HG03064 (cell line): ENCODE data around the gene LMX1B.

Experiments
- ATAC-seq: cut with Tn5 transposase; IDR thresholded peaks from one replicate; pipeline ENCODE4 v1.9.1; 2021; ENCODE audit warnings: low read depth; ENCODE audit not compliant: unreplicated experiment

LMX1B gene

DNA sequence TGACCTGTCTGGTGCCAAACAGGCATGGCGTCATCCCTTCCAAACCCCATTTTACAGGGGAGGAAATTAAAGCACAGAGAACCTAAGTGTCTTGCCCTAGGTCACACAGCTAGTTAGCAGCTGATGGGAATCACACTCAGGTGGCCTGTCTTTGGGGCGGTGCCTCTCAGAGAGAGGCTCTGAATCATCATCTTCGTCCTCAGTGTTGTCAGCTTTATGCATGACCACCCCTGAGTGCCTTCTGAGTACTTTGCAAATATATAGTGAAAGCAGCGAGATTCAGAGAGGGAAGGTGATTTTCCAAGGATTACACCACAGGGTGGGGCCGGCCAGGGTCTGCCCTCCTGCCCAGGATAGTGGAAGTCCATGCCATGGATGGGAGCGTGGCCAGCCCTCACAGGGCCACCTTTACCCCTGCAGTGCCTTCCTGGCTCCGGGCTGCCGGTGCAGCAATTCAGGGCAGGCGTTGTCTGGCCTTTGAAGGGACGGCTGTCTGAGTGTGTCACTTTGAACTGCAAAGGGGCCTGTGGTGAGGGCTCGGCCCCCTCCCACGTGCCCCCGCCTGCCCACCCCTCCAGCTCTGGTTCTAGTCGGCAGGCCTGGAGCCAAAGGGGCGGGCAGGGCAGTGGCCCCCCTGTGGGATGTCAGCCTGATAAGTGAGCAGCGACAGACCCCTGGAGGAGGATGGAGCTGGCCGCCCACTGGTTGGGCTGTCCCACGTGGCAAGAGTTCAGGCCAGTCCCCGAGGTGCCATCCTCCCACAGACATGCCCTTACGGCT lies 16.9 kb downstream of the LMX1B start:
- no peak for ATAC-seq

DNA sequence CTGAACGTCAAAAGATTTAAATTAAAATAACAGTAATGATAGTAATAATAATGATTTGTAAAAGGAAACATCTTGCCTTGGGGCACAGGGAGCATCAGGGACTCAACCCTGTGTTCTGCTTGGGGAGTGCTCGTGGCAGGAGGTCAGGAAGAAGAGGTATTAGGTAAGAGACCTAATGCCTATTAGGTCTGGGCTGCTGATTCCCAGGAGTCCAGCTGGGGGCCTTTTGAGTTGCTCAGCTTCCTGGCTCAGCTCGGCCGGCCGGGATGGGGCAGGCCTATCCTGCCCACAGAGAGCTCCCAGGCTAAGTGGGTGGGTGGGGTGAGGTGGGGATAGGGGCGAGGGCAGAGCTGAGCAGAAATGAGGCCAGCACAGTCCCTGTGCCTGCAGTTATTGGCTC lies 17.5 kb downstream of the LMX1B start:
- ATAC-seq, result no peak

DNA sequence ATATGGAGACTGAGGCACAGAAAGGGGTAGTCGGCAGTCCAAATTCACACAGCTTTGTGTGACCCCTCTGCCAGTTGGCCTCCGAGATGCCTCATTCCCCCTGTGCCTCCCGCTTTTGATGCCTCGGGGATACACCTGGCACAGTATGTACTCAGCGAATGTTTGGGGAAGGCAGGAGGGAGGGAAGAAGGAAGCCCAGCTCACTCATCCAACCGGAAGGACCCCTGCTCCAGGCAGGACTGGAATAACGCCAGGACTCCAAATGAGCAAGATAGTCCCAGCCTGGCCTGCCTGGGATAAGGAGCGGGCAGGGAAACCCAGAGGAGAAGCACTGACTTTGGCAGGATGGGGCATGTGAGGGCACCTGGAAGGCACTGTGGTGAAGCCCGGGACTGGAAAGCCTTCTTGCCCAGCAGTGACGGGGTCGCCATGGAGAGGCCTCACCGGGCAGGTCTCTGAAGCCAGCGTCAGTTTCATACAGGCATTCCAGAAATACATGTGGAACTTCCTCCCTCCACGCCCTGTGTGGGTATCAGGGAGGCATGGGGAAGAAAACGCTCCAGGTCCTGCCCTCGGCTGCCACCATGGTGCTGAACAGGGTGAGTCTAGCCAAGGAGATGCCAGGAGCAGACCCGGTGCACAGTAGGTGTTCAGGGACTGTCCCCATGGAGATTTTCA lies 20.3 kb downstream of the LMX1B start:
- ATAC-seq, result no peak

DNA sequence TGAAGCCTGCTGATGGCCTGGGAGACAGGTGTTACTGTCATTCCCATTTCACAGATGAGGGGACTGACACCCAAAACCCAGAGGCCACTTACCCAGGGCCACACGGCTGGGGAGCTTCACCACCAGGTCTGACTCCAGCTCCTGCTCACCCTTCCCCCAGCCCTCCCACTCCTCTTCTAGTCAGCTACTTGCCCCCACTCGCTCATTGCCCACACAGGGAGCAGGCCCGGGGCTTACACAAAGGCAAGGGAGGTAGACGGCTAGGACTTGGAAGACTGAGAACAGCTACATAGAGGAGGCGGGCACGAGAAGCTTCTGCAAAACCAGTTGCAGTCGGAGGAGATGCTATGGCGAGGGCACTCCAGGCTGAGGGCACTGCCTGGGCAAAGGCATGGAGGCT lies 21.3 kb downstream of the LMX1B start:
- no peak for ATAC-seq

DNA sequence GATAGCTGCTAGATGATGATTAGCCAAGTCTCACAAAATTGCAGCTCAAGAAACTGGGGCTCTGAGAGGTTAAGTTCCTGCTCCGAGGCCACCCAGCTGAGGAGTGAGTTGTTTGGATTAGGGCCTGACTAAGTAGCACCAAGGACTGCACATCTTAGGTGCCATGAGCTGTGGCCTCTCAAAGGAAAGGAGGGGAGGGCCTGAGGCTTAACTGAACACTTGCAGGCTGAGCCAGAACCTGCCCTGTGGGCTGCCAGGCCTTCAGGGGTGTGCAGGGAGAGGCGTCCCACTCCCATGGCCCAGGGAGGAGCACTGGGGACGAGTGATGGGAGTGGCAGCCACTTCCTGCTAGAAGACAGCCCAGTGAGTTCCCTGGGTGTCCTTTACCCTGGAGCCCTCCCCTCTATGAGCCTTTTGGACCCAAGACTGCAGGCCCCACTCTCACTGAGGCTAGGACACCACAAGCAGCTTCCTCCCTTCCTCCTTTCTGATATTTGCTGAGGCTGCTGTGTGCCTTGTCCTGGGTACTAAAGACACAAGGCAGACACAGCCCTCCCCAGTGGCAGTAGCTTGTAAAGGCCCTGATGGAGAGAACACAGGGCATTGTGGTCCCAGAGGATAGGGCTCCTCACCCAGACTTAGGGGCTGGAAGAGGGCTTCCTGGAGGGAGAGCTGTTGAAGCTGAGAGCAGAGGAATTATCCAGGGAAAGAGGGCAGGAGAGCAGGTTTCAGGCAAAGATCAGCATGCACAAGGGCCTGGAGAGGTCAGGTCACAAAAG lies 22.1 kb downstream of the LMX1B start:
- no peak for ATAC-seq

DNA sequence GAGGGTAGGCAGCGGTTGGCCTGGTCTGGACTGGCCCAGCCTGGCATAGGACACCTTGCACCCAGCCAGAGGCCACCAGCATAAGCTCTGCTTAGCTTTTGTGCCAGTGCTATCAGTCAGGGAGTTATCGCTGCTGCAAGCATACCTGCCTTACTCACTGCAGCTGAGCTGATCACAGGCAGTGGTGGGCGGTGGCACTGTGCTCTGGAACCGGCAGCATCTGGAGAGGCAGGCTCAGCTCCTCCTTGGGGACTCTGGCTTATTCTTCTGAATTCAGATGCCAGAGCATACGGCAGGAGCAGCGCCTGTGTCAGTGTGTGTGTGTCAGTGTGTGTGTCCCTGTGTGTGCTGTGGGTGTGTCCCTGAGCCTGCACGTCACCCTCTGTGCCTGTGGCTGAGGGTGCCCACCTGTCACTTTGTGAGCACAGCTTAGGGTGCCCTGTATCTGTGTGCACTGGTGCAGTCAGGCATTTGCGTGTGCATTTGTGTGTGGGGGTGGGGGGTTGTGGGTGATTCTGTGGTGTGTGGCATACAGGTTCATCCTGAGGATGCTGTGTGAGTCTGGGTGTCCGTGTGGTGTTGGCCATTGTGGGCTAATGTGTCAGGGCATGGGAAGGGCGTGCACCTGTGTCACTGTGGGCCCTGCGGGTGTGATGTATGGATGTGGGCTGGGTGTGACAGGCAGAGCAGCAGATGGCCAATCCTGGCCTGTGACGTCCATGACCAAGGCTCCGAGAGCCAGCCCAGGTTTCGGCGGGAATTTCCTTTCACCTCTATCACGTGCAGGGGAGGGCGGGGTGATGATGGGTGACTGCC lies 23.5 kb downstream of the LMX1B start:
- ATAC-seq, result no peak

DNA sequence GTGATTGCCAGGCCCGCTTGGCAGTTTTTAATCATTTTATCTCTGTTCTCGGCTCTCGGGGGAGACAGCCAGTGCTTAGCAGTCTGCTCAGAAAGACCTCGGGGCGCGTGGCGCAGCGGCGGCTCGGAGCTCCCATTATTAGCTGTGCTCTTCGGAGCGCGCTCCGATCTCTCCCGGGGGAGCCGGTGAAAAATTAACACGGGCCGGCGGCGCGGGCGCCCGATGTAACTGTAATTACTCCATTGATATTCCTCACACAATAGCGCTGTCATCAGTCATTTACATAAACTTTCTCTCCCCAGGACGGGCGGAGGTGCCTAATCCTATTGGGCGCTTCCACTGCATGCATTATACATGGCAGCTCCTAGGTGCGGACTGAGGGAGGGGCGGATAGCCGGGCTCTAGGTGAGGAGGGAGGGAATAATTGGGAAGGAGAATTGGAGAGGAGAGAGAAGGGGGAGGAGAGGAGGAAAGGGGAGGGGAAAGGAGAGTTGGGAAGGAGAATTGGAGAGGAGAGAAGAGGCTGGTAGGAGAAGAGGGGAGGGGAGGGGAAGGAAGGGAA lies 24.9 kb downstream of the LMX1B start:
- no peak for ATAC-seq

DNA sequence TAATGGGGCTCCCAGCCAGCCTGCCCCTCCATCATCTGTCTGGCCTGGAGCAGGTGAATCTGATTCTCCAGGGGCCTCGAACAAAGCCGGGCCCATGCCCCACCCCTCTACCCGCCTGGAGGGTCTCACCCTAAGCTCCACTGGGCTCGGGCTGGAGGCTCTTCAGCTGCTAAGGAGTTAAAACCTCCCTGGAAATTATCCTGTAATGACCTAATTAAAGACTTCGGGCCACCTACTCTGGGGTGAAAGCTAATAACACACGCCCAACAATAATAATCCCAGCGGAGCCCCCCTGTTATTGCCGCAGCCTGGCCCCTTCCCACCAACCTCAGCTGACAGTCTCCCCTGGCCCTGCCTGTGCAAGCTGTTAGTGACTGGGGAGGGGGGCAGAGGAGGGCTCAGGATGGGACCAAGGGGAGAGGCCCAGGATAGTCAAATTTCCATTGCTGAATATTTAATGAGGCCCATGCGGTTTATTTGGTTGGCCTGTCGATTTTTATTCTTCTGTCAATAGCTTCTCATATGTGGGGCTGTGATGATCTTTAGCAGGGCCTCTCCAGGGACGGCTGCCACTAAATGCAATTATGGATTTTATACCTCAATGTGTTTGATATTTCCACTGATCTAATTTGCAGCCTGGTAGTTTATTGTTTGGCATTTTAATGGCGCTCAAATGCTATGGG lies 25.7 kb downstream of the LMX1B start:
- no peak for ATAC-seq

DNA sequence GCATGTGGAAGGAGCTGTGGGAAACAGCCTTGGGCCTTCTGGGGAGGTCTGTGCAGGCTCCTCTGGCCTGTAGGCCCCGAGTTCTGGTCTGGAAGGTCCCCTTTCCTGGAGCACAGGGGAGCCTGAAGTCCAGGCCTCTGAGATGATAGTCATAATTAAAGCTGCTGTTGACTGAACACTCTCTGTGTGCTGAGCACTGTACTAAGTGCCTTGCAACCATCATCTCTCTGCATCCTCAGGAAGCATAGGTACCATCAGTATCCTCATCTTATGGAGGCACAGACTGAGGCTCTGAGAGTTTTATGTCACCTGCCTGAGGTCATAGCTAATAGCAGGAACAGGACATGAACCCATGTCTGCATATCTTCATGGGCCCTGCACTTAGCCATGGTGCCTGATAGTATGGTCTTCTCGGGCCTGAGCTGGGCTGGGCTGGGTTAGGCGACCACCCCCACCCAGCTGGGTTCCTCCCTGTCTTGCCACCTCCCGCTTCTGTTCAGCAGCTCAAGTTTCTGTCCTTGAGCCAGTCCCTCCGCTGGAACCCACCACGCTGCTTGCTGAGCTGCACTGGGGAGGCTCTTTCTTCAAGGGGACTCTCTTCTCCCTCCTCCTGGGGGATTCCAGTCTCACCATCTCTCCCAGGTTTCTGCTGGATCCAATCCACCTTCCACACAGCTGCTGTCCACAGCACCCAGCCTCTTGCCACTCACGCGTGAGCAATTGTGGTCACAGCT lies 27.6 kb downstream of the LMX1B start:
- no peak for ATAC-seq

DNA sequence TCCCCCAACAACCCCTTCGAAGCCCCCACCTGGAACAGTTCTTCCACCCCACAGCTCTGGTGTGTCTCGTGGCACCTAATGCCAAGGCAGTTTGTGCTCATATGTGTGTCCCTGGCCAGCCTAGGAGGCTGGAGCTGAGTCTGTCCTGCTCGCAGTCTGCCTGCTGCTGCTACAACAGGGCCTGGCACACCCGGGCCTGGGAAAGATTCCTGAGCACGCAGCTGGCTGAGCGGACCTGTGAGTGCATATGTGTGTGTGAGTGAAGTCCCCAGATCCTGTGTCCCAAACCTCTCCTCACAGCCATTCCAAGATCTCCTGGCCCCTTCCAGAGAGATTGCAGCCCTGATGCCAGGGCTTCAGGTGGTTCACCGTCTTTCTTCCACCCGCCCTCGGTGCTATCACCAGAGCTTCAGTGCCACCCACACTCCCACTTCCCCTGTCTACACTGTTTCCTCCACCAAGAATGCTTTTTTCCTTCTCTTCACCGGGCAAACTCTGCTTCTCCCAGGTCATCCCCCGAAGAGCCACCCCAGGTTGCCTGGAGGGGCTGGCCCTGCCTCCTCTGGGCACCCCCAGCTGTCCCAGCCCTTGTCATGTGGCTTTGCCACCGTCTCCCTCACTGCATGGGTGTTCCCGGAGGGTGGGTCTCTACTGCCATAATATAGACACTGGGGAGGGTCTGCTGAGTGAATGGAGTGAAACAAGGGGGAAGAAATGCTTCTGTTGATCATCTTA lies 28.4 kb downstream of the LMX1B start:
- ATAC-seq, result no peak

DNA sequence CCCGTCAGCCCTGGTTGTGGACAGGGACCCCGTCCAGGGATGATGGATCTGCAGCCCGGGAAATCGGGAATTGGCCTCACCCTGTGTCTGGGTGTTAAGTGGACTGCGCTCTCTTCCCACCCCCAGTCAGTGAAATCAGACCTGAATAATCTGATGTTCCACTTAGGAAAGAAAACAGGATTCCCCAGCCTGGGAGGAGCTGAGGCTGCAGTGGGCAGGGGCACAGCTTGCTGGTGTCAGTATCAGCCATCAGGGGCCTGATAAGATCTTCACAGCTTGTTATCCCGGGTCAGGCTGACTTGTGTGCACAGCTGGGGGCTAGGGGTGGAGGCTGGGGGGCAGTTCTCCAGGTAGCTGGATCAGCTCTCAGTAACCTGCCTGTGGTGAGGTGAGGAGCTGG lies 29.1 kb downstream of the LMX1B start:
- ATAC-seq, result no peak

DNA sequence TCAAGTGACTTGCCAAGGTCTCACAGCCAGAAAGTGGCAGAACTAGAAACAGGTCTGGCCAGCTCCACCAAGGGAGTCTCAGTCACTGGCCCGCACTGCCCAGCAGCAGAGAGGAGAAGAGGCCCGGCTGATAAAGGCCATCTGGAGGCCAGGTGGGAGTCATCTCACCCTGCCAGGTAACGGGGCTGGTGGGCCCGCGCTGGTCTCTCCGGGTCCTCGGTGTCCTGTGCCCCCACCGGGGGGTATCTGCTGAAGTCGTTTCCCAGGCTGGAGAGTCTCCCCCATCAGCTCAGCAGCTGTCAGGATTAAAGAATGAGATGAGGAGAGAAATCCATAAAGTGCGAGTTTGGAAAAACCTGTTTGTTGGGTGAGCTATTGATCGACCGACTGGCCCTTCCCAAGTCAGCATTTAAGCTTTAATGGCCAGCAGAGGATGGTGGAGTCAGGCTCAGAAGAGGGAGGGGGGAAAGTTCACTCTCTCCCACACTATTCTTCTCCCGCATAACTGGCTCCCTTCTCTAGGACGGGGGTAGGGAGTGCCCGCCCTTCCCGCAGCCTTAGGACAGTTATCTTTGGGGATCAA lies 30.3 kb downstream of the LMX1B start:
- ATAC-seq, result no peak

DNA sequence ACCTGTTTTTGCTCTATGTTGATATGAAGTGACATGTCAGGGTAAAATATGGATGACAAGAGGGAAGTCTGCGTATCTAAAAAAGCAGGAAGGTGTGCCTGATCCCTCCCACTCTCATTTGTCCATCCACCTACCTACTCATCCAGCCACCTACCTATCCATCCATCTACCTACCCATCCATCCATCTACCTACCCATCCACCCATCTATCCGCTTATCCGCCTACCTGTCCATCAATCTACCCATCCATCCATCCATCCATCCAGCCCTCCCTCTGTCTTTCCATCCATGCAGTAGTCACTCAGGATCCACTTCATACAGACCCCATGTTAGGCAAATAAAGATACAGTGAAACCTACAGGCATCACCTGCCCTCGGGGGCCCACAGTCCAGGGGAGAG lies 32.4 kb downstream of the LMX1B start:
- no peak for ATAC-seq

DNA sequence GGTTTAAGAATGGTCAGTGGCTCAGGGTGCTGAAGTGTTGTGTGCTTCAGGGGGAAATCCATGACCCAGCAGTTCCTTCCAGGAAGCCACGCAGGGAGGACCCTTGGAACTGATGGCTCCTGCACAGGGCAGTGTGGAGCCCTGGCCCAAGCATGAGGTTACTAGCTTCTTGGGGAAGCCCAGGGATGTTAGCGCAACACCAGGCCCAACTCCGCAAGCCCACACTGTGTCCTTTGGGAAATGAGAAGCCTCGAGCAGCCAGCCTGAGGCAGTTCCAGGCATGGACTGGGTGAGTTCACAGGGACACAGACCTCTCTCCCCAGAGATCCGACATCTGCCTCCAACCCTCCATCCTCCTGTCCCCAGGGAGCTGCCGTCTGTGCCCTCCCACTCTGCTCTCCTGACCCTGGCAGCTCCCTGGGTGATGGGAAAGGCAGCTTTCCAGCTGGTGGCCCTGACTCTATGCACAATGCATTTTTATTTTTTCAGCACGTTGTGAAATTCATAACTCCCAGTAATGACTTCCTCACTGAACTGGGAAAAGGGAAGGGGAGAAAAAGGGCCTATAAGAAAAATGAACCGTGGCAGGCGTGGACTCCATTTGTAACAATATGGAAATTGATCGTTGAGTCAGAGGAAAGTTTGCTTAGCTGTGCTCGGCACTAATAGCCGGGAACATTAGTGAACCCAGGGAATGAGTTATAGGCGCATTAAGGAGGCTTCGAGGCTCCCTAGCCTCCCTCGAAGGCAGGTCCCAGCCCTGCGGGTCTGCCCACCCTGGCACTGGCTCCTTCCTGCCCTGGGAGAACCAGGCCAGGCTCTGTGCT lies 34.1 kb downstream of the LMX1B start:
- no peak for ATAC-seq

DNA sequence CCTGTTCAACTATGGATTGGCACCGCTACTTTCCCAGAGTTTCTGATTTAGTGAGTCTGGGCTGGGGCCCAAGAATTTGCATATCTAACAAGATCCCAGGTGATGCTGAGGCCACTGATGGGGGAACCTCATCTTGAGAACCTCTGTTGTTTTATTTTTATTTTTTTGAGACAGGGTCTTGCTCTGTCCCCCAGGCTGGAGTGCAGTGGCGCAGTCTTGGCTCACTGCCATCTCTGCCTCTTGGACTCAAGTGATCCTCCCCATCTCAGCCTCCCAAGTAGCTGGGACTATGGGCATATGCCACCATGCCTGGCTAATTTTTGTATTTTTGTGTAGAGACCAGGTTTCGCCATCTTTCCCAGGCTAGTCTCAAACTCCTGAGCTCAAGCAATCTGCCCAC lies 35.7 kb downstream of the LMX1B start:
- ATAC-seq, result no peak

DNA sequence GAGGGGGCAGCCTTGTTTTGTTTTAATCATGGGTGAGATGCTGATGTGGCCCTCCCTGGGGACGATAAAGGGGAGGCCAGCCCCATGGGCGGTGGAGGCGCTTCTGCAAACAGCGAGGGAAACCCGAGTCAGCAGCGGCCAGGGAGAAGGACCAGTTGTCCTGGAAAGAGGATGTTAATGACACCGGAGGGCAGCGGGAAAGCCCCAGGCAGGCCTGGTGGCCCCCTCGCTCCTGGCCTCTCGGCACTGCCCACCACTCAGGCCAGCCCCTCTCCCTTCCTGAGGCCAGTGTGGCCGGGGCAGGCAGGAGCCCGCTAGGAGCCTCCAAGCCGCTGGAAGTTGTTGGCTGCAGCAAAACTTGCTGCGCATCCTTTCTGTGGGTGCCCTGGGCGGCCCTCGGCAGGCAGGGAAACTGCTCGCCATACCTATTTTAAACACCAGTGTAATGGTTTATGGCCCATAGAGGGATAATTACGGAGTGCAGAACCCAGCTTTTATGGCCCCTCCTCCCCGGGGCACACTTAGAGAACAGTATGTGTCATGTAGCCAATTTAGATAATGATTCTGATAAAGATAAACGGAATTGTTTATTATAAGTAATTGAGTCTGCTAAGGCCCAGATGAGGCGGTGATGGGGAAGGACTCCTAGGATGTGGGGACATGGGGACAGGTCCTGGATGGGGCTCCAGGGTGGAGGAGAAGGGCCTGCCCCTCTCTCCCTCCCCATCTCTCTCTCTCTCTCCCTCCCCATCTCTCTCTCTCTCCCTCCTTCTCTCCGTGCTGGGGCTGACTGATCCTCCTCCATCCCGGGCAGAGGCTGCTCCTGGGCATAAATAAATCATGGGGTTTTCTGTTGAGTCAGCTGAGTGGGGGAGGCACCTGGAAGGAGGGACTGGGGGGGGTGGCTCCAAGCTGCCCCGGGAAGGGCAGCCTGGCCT lies 36.9 kb downstream of the LMX1B start:
- ATAC-seq, result no peak
